Measurements from ENCODE around the gene KCNK2.

DNA sequence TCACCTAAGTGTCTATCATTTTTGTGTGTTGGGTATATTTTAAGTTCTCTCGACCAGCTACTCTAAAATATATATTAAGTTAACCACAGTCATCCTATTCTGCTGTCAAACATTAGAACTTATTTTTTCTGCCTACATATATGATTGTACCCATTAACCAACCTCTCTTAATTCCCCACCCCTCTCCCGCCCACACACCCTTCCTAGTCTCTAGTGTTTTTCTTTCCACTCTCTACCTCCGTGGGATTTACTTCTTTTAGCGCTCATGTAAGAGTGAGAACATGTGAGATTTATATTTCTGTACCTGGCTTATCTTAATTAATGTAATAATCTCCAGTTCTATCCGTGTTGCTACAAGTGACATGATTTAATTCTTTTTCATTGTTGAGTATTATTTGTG lies 26.6 kb downstream of the KCNK2 start:
- TF ChIP-seq CTCF (conservative IDR thresholded peaks at IDR 0.05 in 1 of 2, IDR thresholded peaks at IDR 0.05 in 1 of 2; ENCODE audit: extremely low read depth in 1 of 2, insufficient read depth in 1 of 2, low read depth in 1 of 2, low read length in 2 of 2) (no peak), EZH2 (IDR thresholded peaks at IDR 0.05; ENCODE audit: borderline replicate concordance, low read length) (no peak)

Data from mammary epithelial cell (primary cell).